SU-DHL-6 (cell line): ENCODE results near the gene CUX1.

ENCODE experiments used
- H2AFZ ChIP-seq: fragments of 200-600 bp; sonication (generic); 2 replicates; pipeline ENCODE4 v1.6.1; 2014; ENCODE audit warnings: low read depth, mild to moderate bottlenecking, moderate library complexity, mixed read lengths, antibody characterized with exemption, low read length; ENCODE audit not compliant: severe bottlenecking
- H3F3A ChIP-seq: fragments of 200-600 bp; shearing (Covaris generic); 2 replicates; pipeline ENCODE4 v1.6.0; 2016; ENCODE audit warnings: antibody characterized with exemption, mild to moderate bottlenecking; ENCODE audit not compliant: insufficient read depth
- H3K27ac ChIP-seq: fragments of 200-600 bp; sonication (generic); 2 replicates; pipeline ENCODE4 v1.5.1; 2016; ENCODE audit warnings: low read depth, mild to moderate bottlenecking, low read length, moderate library complexity, mixed read lengths
- H3K27me3 ChIP-seq: fragments of 200-600 bp; sonication (generic), shearing (Covaris generic); 2 replicates; pipeline ENCODE4 v1.6.0; 2014; ENCODE audit warnings: mild to moderate bottlenecking, low read length
- H3K36me3 ChIP-seq: fragments of 200-600 bp; sonication (generic); 2 replicates; pipeline ENCODE4 v1.6.1; 2014; ENCODE audit warnings: mild to moderate bottlenecking, low read length, mixed read lengths
- H3K4me2 ChIP-seq: fragments of 300-600, 200-600 bp; shearing (Covaris generic), sonication (generic); 2 replicates; pipeline ENCODE4 v1.6.0; 2014; ENCODE audit warnings: low read length, low read depth, mild to moderate bottlenecking; ENCODE audit not compliant: poor library complexity, severe bottlenecking
- H3K4me3 ChIP-seq: fragments of 200-600 bp; sonication (generic); 2 replicates; pipeline ENCODE4 v1.5.1; 2014; ENCODE audit warnings: antibody characterized with exemption, low read length, mild to moderate bottlenecking, mixed read lengths; ENCODE audit not compliant: insufficient read depth, poor library complexity, severe bottlenecking
- H3K79me2 ChIP-seq: fragments of 200-600 bp; sonication (generic); 2 replicates; pipeline ENCODE4 v1.6.1; 2014; ENCODE audit warnings: mild to moderate bottlenecking, low read length, moderate library complexity; ENCODE audit not compliant: insufficient read depth
- H3K9ac ChIP-seq: fragments of 200-600 bp; sonication (generic); 2 replicates; pipeline ENCODE4 v1.7.0; 2014; ENCODE audit warnings: mild to moderate bottlenecking, low read length
- H3K9me2 ChIP-seq: fragments of 200-600 bp; sonication (generic); replicated peaks from 2 replicates; pipeline ENCODE4 v1.6.1; 2014; ENCODE audit warnings: low read length; ENCODE audit not compliant: insufficient read depth
- H3K9me3 ChIP-seq: fragments of 200-600 bp; sonication (generic); 2 replicates; pipeline ENCODE4 v1.6.1; 2014; ENCODE audit warnings: low read length, mixed read lengths; ENCODE audit not compliant: insufficient read depth
- H4K20me1 ChIP-seq: fragments of 200-600 bp; sonication (generic); 2 replicates; pipeline ENCODE4 v1.6.1; 2014; ENCODE audit warnings: low read depth, mild to moderate bottlenecking, antibody characterized with exemption, low read length, moderate library complexity, mixed read lengths
- EZH2phosphoT487 ChIP-seq: fragments of 200-600 bp; sonication (generic), shearing (Covaris generic); conservative IDR thresholded peaks from 2 replicates; pipeline ENCODE4 v1.6.1; 2018; ENCODE audit warnings: mild to moderate bottlenecking, antibody characterized with exemption, low read length, moderate library complexity, mixed read lengths
- TF ChIP-seq, protein P1 (sequence below): fragments of 200-600 bp; sonication (generic); IDR thresholded peaks from one replicate; pipeline ENCODE4 v1.5.1; 2017; ENCODE audit warnings: antibody characterized with exemption, mild to moderate bottlenecking, low read length, moderate library complexity; ENCODE audit not compliant: insufficient read depth, poor library complexity, severe bottlenecking

Gene CUX1

DNA sequence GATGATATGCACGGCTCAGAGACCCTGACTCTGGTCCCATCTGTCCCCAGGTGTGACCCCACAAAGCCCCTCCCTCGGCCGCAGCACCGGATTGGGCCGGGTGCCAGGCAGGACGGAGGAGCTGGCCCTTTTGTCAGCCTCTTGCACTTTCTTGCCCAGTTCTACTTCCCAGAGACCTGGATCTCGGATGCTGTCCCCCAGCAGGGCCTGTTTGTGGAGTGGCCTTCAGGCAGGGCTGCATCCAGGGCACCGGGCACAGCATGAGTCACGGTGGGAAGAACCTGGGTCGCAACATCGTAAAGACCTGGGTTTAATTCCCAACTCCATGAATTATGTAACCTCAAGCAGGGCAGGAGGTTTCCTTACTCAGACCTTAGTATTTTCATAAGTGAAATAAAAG lies 310.9 kb downstream of the CUX1 start:
- Histone ChIP-seq H3K4me3 (no peak overlapping the region), H3K9me3 (no peaks in the 10 kb centered on the region), H3K79me2 (no peaks in the 10 kb centered on the region), H3K9ac (no peak overlapping the region), H3K27me3 (no peaks in the 10 kb centered on the region), H3K36me3 (peaks cover 9% of the 10 kb centered on the region; the same call in 1 of the 2 replicates), H3K4me2 (no peak overlapping the region), H2AFZ (no peak overlapping the region), H3K27ac (no peak overlapping the region), H3F3A (no peaks in the 10 kb centered on the region; the same call in 1 of the 2 replicates), H4K20me1 (no peaks in the 10 kb centered on the region), H3K9me2 (no peaks in the 10 kb centered on the region)
- TF ChIP-seq, protein P1, sequence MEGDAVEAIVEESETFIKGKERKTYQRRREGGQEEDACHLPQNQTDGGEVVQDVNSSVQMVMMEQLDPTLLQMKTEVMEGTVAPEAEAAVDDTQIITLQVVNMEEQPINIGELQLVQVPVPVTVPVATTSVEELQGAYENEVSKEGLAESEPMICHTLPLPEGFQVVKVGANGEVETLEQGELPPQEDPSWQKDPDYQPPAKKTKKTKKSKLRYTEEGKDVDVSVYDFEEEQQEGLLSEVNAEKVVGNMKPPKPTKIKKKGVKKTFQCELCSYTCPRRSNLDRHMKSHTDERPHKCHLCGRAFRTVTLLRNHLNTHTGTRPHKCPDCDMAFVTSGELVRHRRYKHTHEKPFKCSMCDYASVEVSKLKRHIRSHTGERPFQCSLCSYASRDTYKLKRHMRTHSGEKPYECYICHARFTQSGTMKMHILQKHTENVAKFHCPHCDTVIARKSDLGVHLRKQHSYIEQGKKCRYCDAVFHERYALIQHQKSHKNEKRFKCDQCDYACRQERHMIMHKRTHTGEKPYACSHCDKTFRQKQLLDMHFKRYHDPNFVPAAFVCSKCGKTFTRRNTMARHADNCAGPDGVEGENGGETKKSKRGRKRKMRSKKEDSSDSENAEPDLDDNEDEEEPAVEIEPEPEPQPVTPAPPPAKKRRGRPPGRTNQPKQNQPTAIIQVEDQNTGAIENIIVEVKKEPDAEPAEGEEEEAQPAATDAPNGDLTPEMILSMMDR: no peak
- TF ChIP-seq EZH2phosphoT487: no peak

DNA sequence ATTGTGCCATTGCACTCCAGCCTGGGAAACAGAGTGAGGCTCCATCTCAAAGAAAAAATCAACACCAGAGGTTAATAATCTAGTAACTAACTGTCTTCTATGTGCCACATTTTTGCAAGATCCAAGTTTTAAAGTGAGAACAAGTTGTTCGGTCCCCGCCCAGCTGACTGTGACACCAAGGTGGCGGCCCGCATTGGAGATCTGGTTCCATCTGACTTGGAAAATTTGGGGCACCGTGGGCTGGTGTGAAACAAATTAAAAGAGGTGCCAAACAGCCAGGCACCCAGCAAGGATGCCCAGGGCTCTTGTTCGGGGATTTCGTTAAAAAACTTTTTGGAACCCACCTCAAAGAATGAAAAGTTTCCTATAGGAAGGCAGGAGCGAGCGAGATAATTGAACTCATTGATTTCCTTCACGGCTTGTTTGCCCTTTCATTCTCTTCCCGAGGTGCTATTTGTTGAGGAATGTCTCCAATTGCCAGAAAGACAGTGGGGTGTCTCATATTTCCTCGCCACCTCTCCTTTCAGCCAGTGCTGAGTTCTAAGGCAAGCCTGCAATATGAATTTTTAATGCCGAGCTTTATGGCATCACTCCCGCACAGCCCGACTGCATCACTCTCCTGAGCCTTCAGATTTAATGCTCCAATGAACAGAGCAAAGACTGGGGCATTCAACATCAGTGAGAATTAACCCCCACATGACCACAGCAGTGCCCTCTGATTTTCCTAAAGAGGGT lies 312.4 kb downstream of the CUX1 start:
- TF ChIP-seq, protein P1: no peak
- TF ChIP-seq EZH2phosphoT487: no peak
- no peaks in the 10 kb centered on the region for H3K9me2 ChIP-seq
- H3K27me3 ChIP-seq: no peaks in the 10 kb centered on the region
- H3K36me3 ChIP-seq: peaks cover 7% of the 10 kb centered on the region; the same call in 1 of the 2 replicates
- H2AFZ ChIP-seq: no peak overlapping the region
- H3K4me3 ChIP-seq: no peak overlapping the region
- no peak overlapping the region for H3K9ac ChIP-seq
- H3K79me2 ChIP-seq: 0 out of 2 replicates have a peak, but pooled peaks cover 4% of the 10 kb centered on the region
- H3K9me3 ChIP-seq: no peaks in the 10 kb centered on the region
- H3K4me2 ChIP-seq: no peak overlapping the region
- no peaks in the 10 kb centered on the region for H4K20me1 ChIP-seq
- no peaks in the 10 kb centered on the region; the same call in 1 of the 2 replicates for H3F3A ChIP-seq
- H3K27ac ChIP-seq: no peak overlapping the region

DNA sequence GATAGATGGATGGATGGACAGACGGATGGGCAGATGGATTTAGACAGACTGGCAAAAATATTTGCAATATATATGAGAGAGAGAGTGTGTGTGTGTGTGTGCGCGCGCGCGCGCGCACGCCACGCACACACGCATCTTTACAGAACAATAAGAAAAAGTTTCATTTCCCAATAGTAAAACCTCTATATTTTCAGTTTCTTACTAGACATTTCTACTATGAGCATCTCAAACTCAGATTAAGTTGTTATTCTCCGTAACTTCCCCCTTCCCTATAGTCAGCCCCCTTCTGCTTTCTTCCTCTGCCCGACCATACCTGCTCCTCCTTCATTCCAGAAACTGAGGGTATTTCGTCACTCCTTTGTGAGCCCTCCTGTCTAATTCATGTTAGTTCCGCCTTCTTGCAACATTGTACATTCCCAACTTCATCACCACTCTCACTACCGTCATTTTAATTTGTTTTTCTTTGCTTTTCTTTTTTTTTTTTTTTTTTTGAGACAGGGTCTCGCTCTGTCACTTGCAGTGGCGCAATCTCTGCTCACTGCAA lies 314.9 kb downstream of the CUX1 start:
- Histone ChIP-seq H3K4me3 (no peak overlapping the region), H2AFZ (no peak overlapping the region), H3K4me2 (no peak overlapping the region), H3K9me3 (no peaks in the 10 kb centered on the region), H3K27ac (no peak overlapping the region), H3K36me3 (peaks cover 14% of the 10 kb centered on the region; the same call in 1 of the 2 replicates), H3K79me2 (0 out of 2 replicates have a peak, but pooled peaks cover 4% of the 10 kb centered on the region), H3K9me2 (no peaks in the 10 kb centered on the region), H3K27me3 (no peaks in the 10 kb centered on the region), H3K9ac (no peak overlapping the region), H4K20me1 (no peaks in the 10 kb centered on the region), H3F3A (no peaks in the 10 kb centered on the region; the same call in 1 of the 2 replicates)
- no peak for TF ChIP-seq EZH2phosphoT487
- TF ChIP-seq, protein P1: no peak
